Upper lobe of left lung (tissue), 6 donors: ENCODE measurements around the gene VAV2. TPM values are rescaled to one million over a fixed set of nuclear protein-coding genes. Genes with fewer than 3 reads are reported as not detected.
"Not testable (repeated sequence)": the region's sequence is repeated elsewhere in the genome, so short reads cannot be mapped to it uniquely, and the experiment has no call there.

Experiments used
- ATAC-seq, 2 donors: fragments of 200-7000 bp; cut with Tn5 transposase; one replicate each; pipeline ENCODE4 v1.9.1; 2022; ENCODE audit warnings: mild to moderate bottlenecking in 2 of 2, moderate library complexity in 2 of 2; ENCODE audit not compliant: low FRiP score in 2 of 2
- DNase-seq, 2 donors: peaks; one replicate each; pipeline ENCODE4 v3.0.0-alpha.2; 2019 to 2020
- H3K27ac ChIP-seq, 4 donors: fragments of 200-600 bp; sonication (generic); one replicate each; pipeline ENCODE4 v1.5.1; 2016 to 2019
- H3K27me3 ChIP-seq, 4 donors: fragments of 200-600 bp; sonication (generic); one replicate each; pipeline ENCODE4 v1.5.1; 2017 to 2019
- H3K36me3 ChIP-seq, 4 donors: fragments of 200-600 bp; sonication (generic); one replicate each; pipeline ENCODE4 v1.5.1; 2016 to 2019
- H3K4me1 ChIP-seq, 4 donors: fragments of 200-600 bp; sonication (generic); one replicate each; pipeline ENCODE4 v1.5.1; 2018 to 2019
- H3K4me3 ChIP-seq, 4 donors: fragments of 200-600 bp; sonication (generic); one replicate each; pipeline ENCODE4 v1.5.1; 2017 to 2019; ENCODE audit warnings: mild to moderate bottlenecking in 2 of 4, moderate library complexity in 1 of 4
- H3K9me3 ChIP-seq, 4 donors: fragments of 200-600 bp; sonication (generic); one replicate each; pipeline ENCODE4 v1.5.1; 2018 to 2019
- EP300 ChIP-seq, 4 donors: sonication (generic); formaldehyde crosslinking; IDR thresholded peaks; one replicate each; pipeline ENCODE4 v1.5.1; 2017; ENCODE audit warnings: antibody characterized with exemption in 4 of 4, control low read depth in 2 of 4
- POLR2A ChIP-seq, 4 donors: fragments of 450-650 bp; IDR thresholded peaks; one replicate each; pipeline ENCODE4 v1.5.1; 2016 to 2017; ENCODE audit warnings: antibody characterized with exemption in 4 of 4, mild to moderate bottlenecking in 2 of 4
- POLR2AphosphoS5 ChIP-seq, 2 donors: sonication (generic); formaldehyde crosslinking; IDR thresholded peaks; one replicate each; pipeline ENCODE4 v1.5.1; 2017; ENCODE audit warnings: antibody characterized with exemption in 2 of 2
- WGBS, 2 donors: methylation state at CpG; one replicate each; pipeline ENCODE4 v1.1.5; 2017 to 2018; 5-methylcytosine and 5-hydroxymethylcytosine counted together
- total RNA-seq, 6 donors: library from RNA; depleted of rRNA in 4 of 6; stranded (reverse); fragments of >200 nt in 4 of 6; gene quantifications; one replicate each; pipeline versions ENCODE4 v1.1.0 to v1.2.1, GENCODE V29; 2016 to 2021
- TF ChIP-seq, protein P1 (sequence below), 6 experiments: fragments of 450-650 bp in 4 of 6; fragments of 200-600 bp in 2 of 6; sonication (generic) in 2 of 6; IDR thresholded peaks; one replicate each; pipeline ENCODE4 v1.5.1; 2016 to 2019; ENCODE audit warnings: antibody characterized with exemption in 6 of 6
- donor health status: DM: no; HTN: no; CAD: no; lungs with moderate emphysema.
- donor health status: DM: no; HTN: yes; CAD: no; lungs with severe emphysema.

The VAV2 gene
- total RNA-seq, 6 donors from 2014 or later: 12.0 to 38.8 (median 22.0) TPM

DNA sequence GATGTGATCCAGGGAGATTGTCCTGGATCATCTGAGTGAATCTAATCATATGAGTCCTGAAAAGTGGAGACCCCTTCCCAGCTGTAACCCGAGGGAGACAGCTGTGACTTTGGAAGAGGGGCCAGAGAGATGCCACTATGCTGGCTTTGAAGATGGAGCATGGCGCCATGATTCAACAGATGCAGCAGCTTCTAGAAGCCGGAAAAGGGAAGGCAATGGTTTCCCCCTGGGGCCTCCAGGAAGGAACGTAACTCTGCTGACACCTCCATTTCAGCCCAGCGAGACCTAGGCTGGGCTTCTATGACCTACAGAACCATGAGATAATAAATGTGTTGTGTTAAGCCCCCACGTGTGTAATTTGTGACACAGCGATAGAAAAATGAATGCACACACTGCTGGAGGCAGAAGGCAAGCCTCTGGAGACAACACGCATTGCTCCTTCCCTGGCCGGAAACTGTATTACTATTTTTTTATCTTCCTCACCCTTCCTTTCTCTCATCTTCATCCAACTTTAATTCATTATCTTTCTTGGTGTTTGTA lies 237.4 kb downstream of the VAV2 start:
- Histone ChIP-seq H3K4me3 (no peak overlapping the region), H3K27ac (no peak overlapping the region), H3K36me3 (no peaks in the 10 kb centered on the region), H3K4me1 (no peaks in the 10 kb centered on the region), H3K9me3 (no peaks in the 10 kb centered on the region), H3K27me3 (no peaks in the 10 kb centered on the region)
- TF ChIP-seq POLR2A (IDR thresholded peaks at IDR 0.05) (no peak), EP300 (IDR thresholded peaks at IDR 0.05) (no peak), POLR2AphosphoS5 (IDR thresholded peaks at IDR 0.05) (no peak)
- TF ChIP-seq, protein P1, sequence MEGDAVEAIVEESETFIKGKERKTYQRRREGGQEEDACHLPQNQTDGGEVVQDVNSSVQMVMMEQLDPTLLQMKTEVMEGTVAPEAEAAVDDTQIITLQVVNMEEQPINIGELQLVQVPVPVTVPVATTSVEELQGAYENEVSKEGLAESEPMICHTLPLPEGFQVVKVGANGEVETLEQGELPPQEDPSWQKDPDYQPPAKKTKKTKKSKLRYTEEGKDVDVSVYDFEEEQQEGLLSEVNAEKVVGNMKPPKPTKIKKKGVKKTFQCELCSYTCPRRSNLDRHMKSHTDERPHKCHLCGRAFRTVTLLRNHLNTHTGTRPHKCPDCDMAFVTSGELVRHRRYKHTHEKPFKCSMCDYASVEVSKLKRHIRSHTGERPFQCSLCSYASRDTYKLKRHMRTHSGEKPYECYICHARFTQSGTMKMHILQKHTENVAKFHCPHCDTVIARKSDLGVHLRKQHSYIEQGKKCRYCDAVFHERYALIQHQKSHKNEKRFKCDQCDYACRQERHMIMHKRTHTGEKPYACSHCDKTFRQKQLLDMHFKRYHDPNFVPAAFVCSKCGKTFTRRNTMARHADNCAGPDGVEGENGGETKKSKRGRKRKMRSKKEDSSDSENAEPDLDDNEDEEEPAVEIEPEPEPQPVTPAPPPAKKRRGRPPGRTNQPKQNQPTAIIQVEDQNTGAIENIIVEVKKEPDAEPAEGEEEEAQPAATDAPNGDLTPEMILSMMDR (IDR thresholded peaks at IDR 0.05): no peak
- ATAC-seq (no peak), DNase-seq (no peak)
- 56% methylated on average over 5 to 9 of the region's 9 CpGs for WGBS, 2 donors

DNA sequence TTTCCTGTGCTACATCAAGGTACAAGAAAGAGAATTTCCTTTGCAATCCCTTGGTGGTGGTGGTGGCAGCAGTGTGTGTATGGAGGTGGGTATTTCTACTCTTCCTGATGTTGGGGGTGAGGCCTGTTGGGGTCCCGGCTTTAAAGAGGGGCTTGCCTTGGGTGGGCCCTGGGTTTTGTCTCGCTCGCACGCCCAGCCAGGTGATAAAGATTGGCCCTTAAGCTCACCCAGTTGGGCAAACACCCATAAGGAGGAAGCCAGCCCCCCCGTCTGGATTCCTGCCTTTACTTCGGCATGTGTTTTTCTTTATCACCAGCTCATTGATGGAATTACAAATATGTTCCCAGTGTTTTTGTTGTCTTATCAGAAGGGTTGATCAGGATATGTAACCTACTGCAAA lies 237.9 kb downstream of the VAV2 start:
- TF ChIP-seq POLR2AphosphoS5 (IDR thresholded peaks at IDR 0.05) (no peak), EP300 (IDR thresholded peaks at IDR 0.05) (no peak), POLR2A (IDR thresholded peaks at IDR 0.05) (no peak)
- TF ChIP-seq, protein P1 (IDR thresholded peaks at IDR 0.05): no peak
- Histone ChIP-seq H3K9me3 (no peaks in the 10 kb centered on the region), H3K27me3 (no peaks in the 10 kb centered on the region), H3K36me3 (no peaks in the 10 kb centered on the region), H3K4me1 (no peaks in the 10 kb centered on the region), H3K4me3 (no peak overlapping the region), H3K27ac (no peak overlapping the region)
- WGBS, 2 donors: 77 to 91% methylated on average over 6 of the region's 6 CpGs
- DNase-seq: no peak
- no peak for ATAC-seq

DNA sequence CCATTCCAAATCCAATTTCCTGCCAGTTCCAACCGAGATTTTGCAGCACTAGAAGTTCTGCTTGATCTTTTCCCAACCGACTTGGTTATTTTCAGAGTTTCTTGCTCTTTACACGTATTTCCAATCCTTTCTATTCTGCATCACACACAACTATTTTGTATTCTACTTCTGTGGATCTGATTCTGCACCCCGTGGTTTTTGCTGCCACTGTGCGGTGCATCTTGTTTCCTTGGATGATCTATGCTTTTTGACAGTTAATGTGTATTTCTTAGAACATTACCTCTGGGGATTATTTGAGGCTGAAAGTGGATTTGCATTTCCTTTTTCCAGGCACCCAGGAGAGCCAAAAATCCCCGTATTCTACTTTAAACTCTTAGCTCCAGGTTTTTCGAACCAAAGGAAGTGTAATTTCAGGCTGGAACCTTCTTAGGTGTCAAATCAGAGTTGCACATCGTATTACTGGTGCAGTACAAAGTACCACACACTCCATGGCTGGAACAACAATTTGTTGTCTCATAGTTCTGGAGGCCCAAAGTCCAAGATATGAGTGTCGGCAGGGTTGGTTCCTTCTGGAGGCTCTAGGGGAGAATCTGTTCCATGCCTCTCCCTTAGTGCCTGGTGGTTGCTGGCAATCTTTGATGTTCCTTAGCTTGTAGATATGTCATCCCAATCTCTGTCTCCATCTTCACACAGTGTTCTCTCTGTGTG lies 239.2 kb downstream of the VAV2 start:
- DNase-seq: no peak

DNA sequence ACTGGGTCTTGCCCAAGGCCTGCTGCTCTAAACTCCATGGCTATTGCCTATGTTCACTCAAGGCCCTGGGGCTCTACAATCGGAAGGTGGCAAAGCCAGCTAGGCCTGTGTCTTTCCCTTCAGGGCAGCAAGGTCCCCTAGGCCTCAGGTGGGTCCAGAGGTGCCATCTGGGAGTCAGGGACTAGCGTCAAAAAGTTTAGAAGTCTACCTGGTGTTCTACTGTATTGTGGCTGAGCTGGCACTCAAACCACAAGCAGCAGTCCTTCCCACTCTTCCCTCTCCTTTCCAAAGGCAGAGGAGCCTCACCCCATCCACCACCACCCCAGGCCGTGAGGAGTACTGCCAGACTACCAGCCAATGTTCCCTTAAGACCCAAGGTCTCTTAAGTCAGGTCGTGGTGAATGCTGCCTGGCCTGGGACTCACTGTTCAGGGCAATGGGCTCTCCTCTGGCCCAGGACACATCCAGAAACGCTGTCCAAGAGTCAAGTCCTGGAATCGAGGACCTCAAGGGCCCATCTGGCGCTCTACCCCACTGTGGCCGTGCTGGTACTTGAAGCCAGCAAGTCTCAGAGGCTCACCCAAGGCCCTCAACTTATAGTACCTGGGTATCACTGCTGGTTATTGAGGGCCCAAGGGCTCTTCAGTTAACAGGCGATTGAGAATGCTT lies 241.0 kb downstream of the VAV2 start:
- DNase-seq (peak in 1 of 2 donors; percentile 25), ATAC-seq (no peak)
- H3K9me3 ChIP-seq: no peaks in the 10 kb centered on the region
- H3K27ac ChIP-seq: no peak overlapping the region
- TF ChIP-seq EP300 (IDR thresholded peaks at IDR 0.05) (no peak), POLR2A (IDR thresholded peaks at IDR 0.05) (no peak), POLR2AphosphoS5 (IDR thresholded peaks at IDR 0.05) (no peak)
- TF ChIP-seq, protein P1 (IDR thresholded peaks at IDR 0.05): no peak
- no peak overlapping the region for H3K4me3 ChIP-seq
- H3K36me3 ChIP-seq: no peaks in the 10 kb centered on the region
- H3K4me1 ChIP-seq: no peaks in the 10 kb centered on the region
- WGBS, 2 donors: 69 to 83% methylated on average over 1 to 9 of the region's 9 CpGs
- no peaks in the 10 kb centered on the region for H3K27me3 ChIP-seq

More for the DNA sequence above, 239.2 kb downstream of the VAV2 start:
- no peaks in the 10 kb centered on the region for H3K9me3 ChIP-seq
- WGBS, 2 donors: 69 to 73% methylated on average over 7 to 8 of the region's 9 CpGs
- no peak for ATAC-seq
- TF ChIP-seq POLR2A (IDR thresholded peaks at IDR 0.05) (no peak), EP300 (IDR thresholded peaks at IDR 0.05) (no peak), POLR2AphosphoS5 (IDR thresholded peaks at IDR 0.05) (no peak)
- no peak overlapping the region for H3K27ac ChIP-seq
- no peaks in the 10 kb centered on the region for H3K36me3 ChIP-seq
- no peaks in the 10 kb centered on the region for H3K4me1 ChIP-seq
- H3K27me3 ChIP-seq: no peaks in the 10 kb centered on the region
- H3K4me3 ChIP-seq: no peak overlapping the region

DNA sequence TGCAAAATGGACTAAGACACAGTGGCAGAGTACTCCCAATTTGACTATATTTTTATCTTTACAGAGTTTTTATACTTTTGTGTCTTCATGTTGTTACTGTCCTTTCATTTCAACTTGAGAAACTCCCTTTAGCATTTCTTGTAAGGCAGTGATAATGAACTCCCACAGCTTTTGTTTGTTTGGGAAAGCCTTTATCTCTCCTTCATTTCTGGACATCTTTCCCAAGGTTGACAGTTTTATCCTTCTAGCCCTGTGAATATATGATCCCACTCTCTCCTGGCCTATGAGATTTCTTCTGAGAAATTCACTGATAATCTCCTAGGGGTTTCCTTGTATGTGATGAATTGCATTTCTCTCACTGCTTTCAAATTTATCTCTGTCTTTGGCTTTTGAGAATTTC lies 244.8 kb downstream of the VAV2 start:
- no peaks in the 10 kb centered on the region for H3K9me3 ChIP-seq
- no peak overlapping the region for H3K27ac ChIP-seq
- ATAC-seq (no peak), DNase-seq (no peak)
- no peaks in the 10 kb centered on the region for H3K27me3 ChIP-seq
- H3K4me1 ChIP-seq: no peaks in the 10 kb centered on the region
- TF ChIP-seq POLR2A (IDR thresholded peaks at IDR 0.05) (no peak), EP300 (IDR thresholded peaks at IDR 0.05) (no peak), POLR2AphosphoS5 (IDR thresholded peaks at IDR 0.05) (no peak)
- TF ChIP-seq, protein P1 (IDR thresholded peaks at IDR 0.05): no peak
- no peak overlapping the region for H3K4me3 ChIP-seq
- no peaks in the 10 kb centered on the region for H3K36me3 ChIP-seq

DNA sequence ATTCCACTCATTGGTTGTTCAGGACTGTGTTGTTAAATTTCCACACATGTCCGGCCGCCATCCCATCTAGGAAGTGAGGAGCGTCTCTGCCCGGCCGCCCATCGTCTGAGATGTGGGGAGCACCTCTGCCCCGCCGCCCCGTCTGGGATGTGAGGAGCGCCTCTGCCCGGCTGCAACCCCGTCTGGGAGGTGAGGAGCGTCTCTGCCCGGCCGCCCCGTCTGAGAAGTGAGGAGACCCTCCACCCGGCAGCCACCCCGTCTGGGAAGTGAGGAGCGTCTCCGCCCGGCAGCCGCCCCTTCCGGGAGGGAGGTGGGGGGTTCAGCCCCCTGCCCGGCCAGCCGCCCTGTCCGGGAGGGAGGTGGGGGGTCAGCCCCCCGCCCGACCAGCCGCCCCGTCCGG lies 247.6 kb downstream of the VAV2 start:
- not testable (repeated sequence) for H3K36me3 ChIP-seq, H3K27me3 ChIP-seq, H3K4me1 ChIP-seq, H3K4me3 ChIP-seq, H3K27ac ChIP-seq, ATAC-seq, H3K9me3 ChIP-seq
- 97% methylated on average over 6 to 19 of the region's 31 CpGs for WGBS, 2 donors
- DNase-seq: peak in 1 of 2 donors; percentile 58
